GM03348 (cell line): Measurements from ENCODE around the gene PRR5.
"Not testable (repeated sequence)": the region's sequence is repeated elsewhere in the genome, so short reads cannot be mapped to it uniquely, and the experiment has no call there.

Experiments used
- DNase-seq: peaks from one replicate; pipeline ENCODE4 v3.0.0; 2012; ENCODE audit warnings: low spot score

Gene PRR5

GRCh38 chr22:44735518-44736428 lies 33.8 kb downstream of the PRR5 start:
- peak; percentile 89 for DNase-seq

GRCh38 chr22:44736581-44737405 lies 34.8 kb downstream of the PRR5 start:
- DNase-seq, result no peak

GRCh38 chr22:44737406-44738346 lies 35.7 kb downstream of the PRR5 start:
- no peak for DNase-seq

GRCh38 chr22:44738347-44738715 lies 36.3 kb downstream of the PRR5 start:
- no peak for DNase-seq

- DNase-seq, result no peak
Measured at GRCh38 chr22:44739024-44739423, 37.0 kb downstream of the PRR5 start.

GRCh38 chr22:44739666-44740065 lies 37.7 kb downstream of the PRR5 start:
- DNase-seq, result not testable (repeated sequence)

- DNase-seq, result no peak
Measured at GRCh38 chr22:44740307-44740706, 38.3 kb downstream of the PRR5 start.

- DNase-seq, result no peak
Measured at GRCh38 chr22:44741929-44742328, 39.9 kb downstream of the PRR5 start.

GRCh38 chr22:44743247-44743646 lies 41.2 kb downstream of the PRR5 start:
- no peak for DNase-seq

- DNase-seq, result no peak
Measured at GRCh38 chr22:44743804-44744211, 41.8 kb downstream of the PRR5 start.

GRCh38 chr22:44745853-44746789 lies 44.1 kb downstream of the PRR5 start:
- DNase-seq, result no peak

- not testable (repeated sequence) for DNase-seq
Measured at GRCh38 chr22:44747784-44748127, 45.8 kb downstream of the PRR5 start.

- no peak for DNase-seq
Measured at GRCh38 chr22:44748524-44748923, 46.5 kb downstream of the PRR5 start.

GRCh38 chr22:44750481-44750880 lies 48.5 kb downstream of the PRR5 start:
- no peak for DNase-seq

GRCh38 chr22:44752285-44753188 lies 50.5 kb downstream of the PRR5 start, which contains the start of gene ARHGAP8:
Gene ARHGAP8, plus strand, starts transcription at chr22:44752575. Its CDS starts 33,953 bp downstream, at chr22:44786528.
- DNase-seq, result no peak

GRCh38 chr22:44753189-44754042 lies 51.4 kb downstream of the PRR5 start:
- no peak for DNase-seq

GRCh38 chr22:44754998-44755397 lies 53.0 kb downstream of the PRR5 start:
- DNase-seq, result no peak

GRCh38 chr22:44755417-44755816 lies 53.4 kb downstream of the PRR5 start:
- no peak for DNase-seq

- DNase-seq, result no peak
Measured at GRCh38 chr22:44755956-44756361, 54.0 kb downstream of the PRR5 start.
